RWPE2 (cell line): Measurements from ENCODE around the gene CAMK1D.

Experiments
- ATAC-seq: fragments of 200-7000 bp; cut with Tn5 transposase; 3 replicates; pipeline ENCODE4 v1.9.1; 2021; ENCODE audit warnings: low read depth
- DNase-seq: peaks from one replicate; pipeline ENCODE4 v3.0.0-alpha.2; 2020; ENCODE audit warnings: low spot score
- H3K27ac ChIP-seq: fragments of 450-650 bp; 2 replicates; pipeline ENCODE4 v1.5.1; 2017; ENCODE audit warnings: mild to moderate bottlenecking; ENCODE audit not compliant: poor library complexity, severe bottlenecking
- H3K27me3 ChIP-seq: fragments of 250-450 bp; sonication (Bioruptor Pico); 2 replicates; pipeline ENCODE4 v1.5.1; 2021; ENCODE audit warnings: mild to moderate bottlenecking, moderate library complexity; ENCODE audit not compliant: insufficient read depth, poor library complexity, severe bottlenecking
- H3K36me3 ChIP-seq: fragments of 250-450 bp; sonication (Bioruptor Pico); 2 replicates; pipeline ENCODE4 v1.5.1; 2020; ENCODE audit warnings: low read depth, mild to moderate bottlenecking, moderate library complexity
- H3K4me1 ChIP-seq: fragments of 250-450 bp; sonication (Bioruptor Pico); 2 replicates; pipeline ENCODE4 v1.5.1; 2021; ENCODE audit warnings: mild to moderate bottlenecking, moderate library complexity; ENCODE audit not compliant: insufficient read depth, poor library complexity, severe bottlenecking
- H3K4me3 ChIP-seq: fragments of 250-450 bp; sonication (Bioruptor Pico); 2 replicates; pipeline ENCODE4 v1.5.1; 2021; ENCODE audit warnings: mild to moderate bottlenecking, moderate library complexity; ENCODE audit not compliant: severe bottlenecking
- H3K9me3 ChIP-seq: fragments of 250-450 bp; sonication (Bioruptor Pico); 2 replicates; pipeline ENCODE4 v1.5.1; 2021; ENCODE audit warnings: mild to moderate bottlenecking, moderate library complexity; ENCODE audit not compliant: severe bottlenecking
- TF ChIP-seq, protein P1 (sequence below): fragments of 450-650 bp; IDR thresholded peaks from one replicate; pipeline ENCODE4 v1.5.1; 2017; ENCODE audit warnings: mild to moderate bottlenecking, moderate library complexity; ENCODE audit not compliant: poor library complexity, severe bottlenecking

The CAMK1D gene

DNA sequence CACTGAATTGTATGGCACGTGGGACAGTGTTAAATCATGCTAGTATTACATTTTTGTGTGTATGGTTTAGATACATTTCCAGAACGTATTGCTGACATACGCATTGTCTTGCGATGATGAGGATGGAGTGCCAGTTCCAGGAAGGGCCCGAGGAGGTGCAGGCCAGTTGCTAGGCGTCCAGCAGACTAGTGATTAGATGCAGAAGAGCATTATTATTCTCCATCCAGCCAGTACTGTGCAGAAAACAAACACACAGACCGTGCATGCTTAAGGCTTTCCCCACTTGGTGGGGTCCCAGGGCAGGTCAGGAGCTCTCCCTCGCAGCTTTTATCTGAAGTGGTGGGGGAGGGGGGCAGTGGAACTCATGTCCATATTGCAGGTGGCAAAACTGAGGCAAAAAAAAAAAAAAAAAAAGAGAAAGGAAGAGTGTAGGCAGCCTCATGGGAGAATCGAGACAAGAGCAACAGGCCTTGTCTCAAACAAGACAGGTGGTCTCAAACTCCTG is 189.2 kb downstream of the CAMK1D start:
- Histone ChIP-seq H3K4me1 (no peaks in the 10 kb centered on the region), H3K4me3 (no peak overlapping the region), H3K9me3 (no peaks in the 10 kb centered on the region), H3K27me3 (no peaks in the 10 kb centered on the region), H3K27ac (no peak overlapping the region), H3K36me3 (no peaks in the 10 kb centered on the region)
- DNase-seq (no peak), ATAC-seq (no peak)
- TF ChIP-seq, protein P1, sequence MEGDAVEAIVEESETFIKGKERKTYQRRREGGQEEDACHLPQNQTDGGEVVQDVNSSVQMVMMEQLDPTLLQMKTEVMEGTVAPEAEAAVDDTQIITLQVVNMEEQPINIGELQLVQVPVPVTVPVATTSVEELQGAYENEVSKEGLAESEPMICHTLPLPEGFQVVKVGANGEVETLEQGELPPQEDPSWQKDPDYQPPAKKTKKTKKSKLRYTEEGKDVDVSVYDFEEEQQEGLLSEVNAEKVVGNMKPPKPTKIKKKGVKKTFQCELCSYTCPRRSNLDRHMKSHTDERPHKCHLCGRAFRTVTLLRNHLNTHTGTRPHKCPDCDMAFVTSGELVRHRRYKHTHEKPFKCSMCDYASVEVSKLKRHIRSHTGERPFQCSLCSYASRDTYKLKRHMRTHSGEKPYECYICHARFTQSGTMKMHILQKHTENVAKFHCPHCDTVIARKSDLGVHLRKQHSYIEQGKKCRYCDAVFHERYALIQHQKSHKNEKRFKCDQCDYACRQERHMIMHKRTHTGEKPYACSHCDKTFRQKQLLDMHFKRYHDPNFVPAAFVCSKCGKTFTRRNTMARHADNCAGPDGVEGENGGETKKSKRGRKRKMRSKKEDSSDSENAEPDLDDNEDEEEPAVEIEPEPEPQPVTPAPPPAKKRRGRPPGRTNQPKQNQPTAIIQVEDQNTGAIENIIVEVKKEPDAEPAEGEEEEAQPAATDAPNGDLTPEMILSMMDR = no peak

DNA sequence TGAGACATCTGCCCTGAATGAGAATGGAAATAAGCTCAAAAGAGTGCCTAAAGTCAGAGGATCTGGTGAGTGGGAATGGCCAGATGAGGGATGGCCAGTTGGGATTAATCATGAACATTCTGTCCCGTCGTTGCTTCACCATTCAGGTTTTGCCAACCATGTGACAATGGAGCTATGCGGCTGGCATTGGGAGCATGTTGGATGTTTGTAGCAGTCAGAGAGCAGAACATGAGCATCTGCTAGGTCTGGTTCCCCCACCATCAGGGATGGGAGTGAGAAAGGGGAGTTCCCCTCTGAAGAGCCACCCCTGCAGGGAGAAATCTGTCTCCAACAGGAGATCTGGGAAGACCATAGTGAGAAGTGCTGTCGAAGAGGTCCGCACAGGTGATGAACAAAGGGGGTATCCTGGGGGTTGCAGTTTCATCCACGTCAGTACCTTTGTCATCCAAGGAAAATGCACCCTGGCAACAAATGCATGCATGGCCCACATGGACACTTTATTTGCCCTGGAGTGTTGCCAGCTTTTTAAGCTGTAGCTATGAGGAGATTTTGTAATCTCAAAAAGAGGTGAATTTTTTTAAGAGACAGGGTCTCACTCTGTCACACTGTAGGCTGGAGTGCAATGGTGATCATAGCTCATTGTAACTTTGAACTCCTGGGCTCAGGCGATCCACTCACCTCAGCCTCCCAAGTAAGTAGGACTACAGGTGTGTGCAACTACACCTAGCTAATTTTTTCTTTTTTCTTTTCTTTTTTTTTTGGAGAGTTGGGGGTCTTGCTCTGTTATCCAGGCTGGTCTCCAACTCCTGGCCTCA is 190.2 kb downstream of the CAMK1D start:
- Histone ChIP-seq H3K27me3 (no peaks in the 10 kb centered on the region), H3K9me3 (no peaks in the 10 kb centered on the region), H3K36me3 (no peaks in the 10 kb centered on the region), H3K27ac (no peak overlapping the region), H3K4me1 (no peaks in the 10 kb centered on the region), H3K4me3 (no peak overlapping the region)
- no peak for ATAC-seq
- no peak for DNase-seq
- TF ChIP-seq, protein P1 = no peak

DNA sequence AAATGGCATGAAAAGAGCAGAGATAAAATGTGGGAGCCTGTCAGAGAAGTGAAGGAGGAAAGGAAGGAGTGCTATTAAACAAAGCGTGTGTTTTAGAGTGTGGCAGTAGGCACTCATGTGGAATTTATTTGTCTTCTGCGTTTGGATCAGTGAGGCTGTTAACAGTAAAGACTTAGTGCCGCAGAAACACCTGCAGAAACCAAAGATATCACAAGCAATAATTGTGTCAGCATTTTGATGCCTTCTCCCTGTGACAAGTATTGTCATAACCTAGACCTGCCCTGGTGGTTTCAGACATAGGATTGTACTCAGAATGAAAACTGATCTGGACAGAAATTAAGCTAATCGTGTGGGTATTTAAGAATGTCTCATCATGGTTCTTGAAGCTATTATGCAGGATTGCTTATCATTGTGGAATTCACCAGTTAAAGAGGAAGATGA is 191.0 kb downstream of the CAMK1D start:
- H3K4me1 ChIP-seq = no peaks in the 10 kb centered on the region
- TF ChIP-seq, protein P1 = no peak
- H3K4me3 ChIP-seq = no peak overlapping the region
- no peak overlapping the region for H3K27ac ChIP-seq
- no peaks in the 10 kb centered on the region for H3K27me3 ChIP-seq
- DNase-seq (no peak), ATAC-seq (no peak)
- no peaks in the 10 kb centered on the region for H3K36me3 ChIP-seq
- no peaks in the 10 kb centered on the region for H3K9me3 ChIP-seq

DNA sequence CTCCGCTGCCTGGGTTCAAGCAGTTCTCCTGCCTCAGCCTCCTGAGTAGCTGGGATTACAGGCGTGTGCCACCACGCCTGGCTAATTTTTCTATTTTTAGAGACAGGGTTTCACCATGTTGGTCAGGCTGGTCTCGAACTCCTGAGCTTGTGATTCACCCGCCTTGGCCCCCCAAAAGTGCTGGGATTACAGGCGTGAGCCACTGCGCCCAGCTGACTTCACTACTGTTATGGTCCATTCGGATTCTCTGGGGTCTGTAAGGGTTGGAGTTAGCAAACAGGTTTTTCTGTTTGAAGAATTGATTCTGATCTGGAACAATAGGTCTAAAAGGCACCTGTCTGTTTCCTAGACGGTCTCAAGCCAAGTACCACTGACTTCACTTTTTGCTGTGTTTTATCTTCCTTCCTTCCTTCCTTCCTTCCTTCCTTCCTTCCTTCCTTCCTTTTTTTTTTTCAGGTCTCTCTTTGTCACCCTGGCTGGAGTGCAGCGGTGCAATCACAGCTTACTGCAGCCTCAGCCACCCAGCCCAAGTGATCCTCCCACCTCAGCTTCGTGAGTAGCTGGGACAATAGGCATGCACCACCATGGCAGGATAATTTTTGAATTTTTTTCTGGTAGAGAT is 192.2 kb downstream of the CAMK1D start:
- Histone ChIP-seq H3K36me3 (no peaks in the 10 kb centered on the region), H3K9me3 (no peaks in the 10 kb centered on the region), H3K27ac (no peak overlapping the region), H3K4me3 (no peak overlapping the region), H3K27me3 (no peaks in the 10 kb centered on the region), H3K4me1 (no peaks in the 10 kb centered on the region)
- ATAC-seq = no peak
- TF ChIP-seq, protein P1 = no peak
- no peak for DNase-seq

DNA sequence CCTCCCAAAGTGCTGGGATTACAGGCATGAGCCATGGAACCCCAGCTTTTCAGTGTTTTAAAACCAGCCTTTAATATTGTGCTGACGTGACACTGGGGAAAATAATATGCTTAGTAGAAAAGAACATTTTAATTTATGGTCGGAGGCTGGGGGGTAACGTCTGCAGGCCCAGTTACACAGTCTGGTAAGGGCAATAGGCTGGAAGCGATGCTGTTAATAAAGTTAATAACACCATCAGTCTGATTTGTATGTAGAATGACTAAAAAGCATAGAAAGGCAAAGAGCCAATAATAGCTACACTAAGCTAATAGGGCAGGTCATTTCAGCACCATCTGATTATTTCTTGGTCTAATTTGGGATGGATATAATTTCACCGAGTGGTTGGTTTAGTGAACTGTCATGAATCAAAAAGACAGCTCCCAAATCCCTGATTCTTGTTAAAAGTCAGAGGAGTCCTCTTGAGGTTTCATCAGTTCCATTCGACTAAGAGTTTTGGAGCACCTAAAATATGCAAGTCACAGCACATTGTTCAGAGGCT is 192.9 kb downstream of the CAMK1D start:
- no peak overlapping the region for H3K27ac ChIP-seq
- H3K4me3 ChIP-seq = no peak overlapping the region
- no peaks in the 10 kb centered on the region for H3K36me3 ChIP-seq
- TF ChIP-seq, protein P1 = no peak
- DNase-seq (no peak), ATAC-seq (no peak)
- no peaks in the 10 kb centered on the region for H3K9me3 ChIP-seq
- no peaks in the 10 kb centered on the region for H3K4me1 ChIP-seq
- no peaks in the 10 kb centered on the region for H3K27me3 ChIP-seq
